Measurements from ENCODE around the gene RAD51. TPM values are rescaled to one million over a fixed set of nuclear protein-coding genes. Genes with fewer than 3 reads are reported as not detected.

The RAD51 gene
- total and polyA plus RNA-seq, 9 of the 15 experiments (the other 6 are each of a cell fraction or from before 2014, with no cell fraction given): 16.0 to 63.8 (median 34.6) TPM

DNA sequence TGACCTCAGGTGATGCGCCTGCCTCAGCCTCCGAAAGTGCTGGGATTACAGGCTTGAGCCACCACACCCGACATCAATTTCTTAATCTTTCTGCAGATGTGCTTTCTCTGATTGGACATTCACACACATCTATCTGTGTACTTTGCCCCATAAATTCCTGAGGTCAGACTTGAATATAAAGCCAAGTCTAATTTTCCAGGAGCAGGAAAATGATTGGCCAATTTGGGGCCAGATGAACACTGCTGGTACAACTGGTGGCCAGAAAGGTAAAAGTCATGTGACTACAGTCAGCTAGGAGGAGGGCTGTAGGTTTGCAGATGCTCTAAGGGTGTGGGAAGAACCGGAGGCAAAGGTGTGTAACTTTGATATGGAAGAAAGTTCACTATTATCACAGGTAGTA, 3.2 kb upstream of the RAD51 start:
- no peaks in the 10 kb centered on the region for H3K9me1 ChIP-seq (ENCODE audit: control insufficient read depth, insufficient read depth, low read length)
- peaks cover 5 to 14% of the 10 kb centered on the region in 2 experiments; a peak in 4 of 5 replicates for H3K4me1 ChIP-seq (replicated peaks in 1 of 2; ENCODE audit: control insufficient read depth in 2 of 2, insufficient read depth in 2 of 2, low read length in 2 of 2)
- ATAC-seq: no peak
- peak; percentile 42; the same call in 1 of the 2 replicates for TF ChIP-seq TOE1 (IDR thresholded peaks at IDR 0.05; ENCODE audit: borderline replicate concordance)
- no peak for TF ChIP-seq TOE1 (CRISPR knock-in tag; IDR thresholded peaks at IDR 0.05; ENCODE audit: borderline replicate concordance, low read depth)
- TF ChIP-seq, protein P1, sequence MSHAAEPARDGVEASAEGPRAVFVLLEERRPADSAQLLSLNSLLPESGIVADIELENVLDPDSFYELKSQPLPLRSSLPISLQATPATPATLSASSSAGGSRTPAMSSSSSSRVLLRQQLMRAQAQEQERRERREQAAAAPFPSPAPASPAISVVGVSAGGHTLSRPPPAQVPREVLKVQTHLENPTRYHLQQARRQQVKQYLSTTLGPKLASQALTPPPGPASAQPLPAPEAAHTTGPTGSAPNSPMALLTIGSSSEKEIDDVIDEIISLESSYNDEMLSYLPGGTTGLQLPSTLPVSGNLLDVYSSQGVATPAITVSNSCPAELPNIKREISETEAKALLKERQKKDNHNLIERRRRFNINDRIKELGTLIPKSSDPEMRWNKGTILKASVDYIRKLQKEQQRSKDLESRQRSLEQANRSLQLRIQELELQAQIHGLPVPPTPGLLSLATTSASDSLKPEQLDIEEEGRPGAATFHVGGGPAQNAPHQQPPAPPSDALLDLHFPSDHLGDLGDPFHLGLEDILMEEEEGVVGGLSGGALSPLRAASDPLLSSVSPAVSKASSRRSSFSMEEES (CRISPR knock-in tag; IDR thresholded peaks at IDR 0.05): peak; percentile 61; the same call in 1 of the 2 replicates
- no peak for TF ChIP-seq ZNF785 (CRISPR knock-in tag; IDR thresholded peaks at IDR 0.05)
- TF ChIP-seq DDX20 (tag; IDR thresholded peaks at IDR 0.05; ENCODE audit: low read depth): no peak
- TF ChIP-seq SMARCC2 (IDR thresholded peaks at IDR 0.05; ENCODE audit: low read depth): no peak
- no peak for TF ChIP-seq ZNF184 (CRISPR knock-in tag; IDR thresholded peaks at IDR 0.05)
- TF ChIP-seq RUNX1 (IDR thresholded peaks at IDR 0.05; ENCODE audit: low read depth): no peak
- H3K79me2 ChIP-seq (ENCODE audit: control insufficient read depth, insufficient read depth, low read length): peaks cover 29% of the 10 kb centered on the region
- BruUV-seq (replicated peaks): no TSS peak
- no peaks in the 10 kb centered on the region for H3K27me3 ChIP-seq (ENCODE audit: control insufficient read depth in 2 of 2, insufficient read depth in 2 of 2, low read length in 2 of 2)
- ChIA-PET POLR2A (no interaction called here), CTCF (ENCODE audit: low intra/inter-chr PET ratio) (no interaction called here)
- DNase-seq (ENCODE audit: extremely low read depth in 1 of 4, low spot score in 3 of 4): no peak
- no peaks in the 10 kb centered on the region for H4K20me1 ChIP-seq (replicated peaks; ENCODE audit: control insufficient read depth, insufficient read depth, low read length)
- 59% methylated on average over 4 of the region's 4 CpGs for WGBS (ENCODE audit: insufficient coverage, low coverage, missing lambda C conversion rate)
- no peak overlapping the region for H3K9ac ChIP-seq (ENCODE audit: insufficient read depth in 1 of 2, low read depth in 2 of 2, low read length in 2 of 2)
- no peak overlapping the region for H3K4me3 ChIP-seq
- no peaks in the 10 kb centered on the region for H3K9me3 ChIP-seq (replicated peaks; ENCODE audit: control insufficient read depth, insufficient read depth, low read depth, low read length)
- in situ Hi-C loops (cut with MboI) (no loop called here), intact Hi-C loops (cut with micrococcal nuclease) (loop anchor here (5.0 kb wide), 1 partner anchor 99 kb away; the partner anchor contains the start of gene KNL1)
- FAIRE-seq: no peak
- H3K4me2 ChIP-seq (ENCODE audit: insufficient read depth, low read length): no peak overlapping the region
- H3K36me3 ChIP-seq (ENCODE audit: control insufficient read depth, insufficient read depth, low read length): peaks cover 2% of the 10 kb centered on the region; the same call in 1 of the 3 replicates
- no peak overlapping the region for H2AFZ ChIP-seq (ENCODE audit: low read depth, low read length)
- H3K27ac ChIP-seq (ENCODE audit: extremely low read depth, low read depth, low read length): no peak overlapping the region
